HepG2 (cell line): ENCODE results near the gene RPL38. TPM values are rescaled to one million over a fixed set of nuclear protein-coding genes. Genes with fewer than 3 reads are reported as not detected.

Experiments
- HDAC2 ChIP-seq: sonication (generic); formaldehyde crosslinking; IDR thresholded peaks from 2 replicates; pipeline ENCODE4 v1.4.0; 2020; ENCODE audit warnings: missing genetic modification reagents
- PAWR ChIP-seq: sonication (generic); formaldehyde crosslinking; IDR thresholded peaks from 2 replicates; pipeline ENCODE4 v1.4.0; 2020; ENCODE audit warnings: missing genetic modification reagents, mild to moderate bottlenecking, borderline replicate concordance
- RARA ChIP-seq: IDR thresholded peaks from 2 replicates; pipeline ENCODE4 v1.6.1; 2016; ENCODE audit warnings: missing genetic modification reagents, missing compliant biosample characterization
- TARDBP ChIP-seq: sonication (generic); formaldehyde crosslinking; IDR thresholded peaks from 2 replicates; pipeline ENCODE4 v1.8.0; 2022; ENCODE audit warnings: mild to moderate bottlenecking, missing genetic modification reagents
- XRCC5 ChIP-seq: fragments of 200-400 bp; formaldehyde crosslinking; optimal IDR thresholded peaks from 2 replicates; pipeline ENCODE3; 2017; ENCODE audit warnings: mild to moderate bottlenecking, low read length
- ZBED4 ChIP-seq: sonication (generic); formaldehyde crosslinking; IDR thresholded peaks from 2 replicates; pipeline ENCODE4 v1.4.0; 2020; ENCODE audit warnings: missing genetic modification reagents, borderline replicate concordance
- ZNF362 ChIP-seq: sonication (generic); formaldehyde crosslinking; IDR thresholded peaks from 2 replicates; pipeline ENCODE4 v1.4.0; 2020; ENCODE audit warnings: missing genetic modification reagents, mild to moderate bottlenecking, borderline replicate concordance
- ZNF550 ChIP-seq: sonication (generic); formaldehyde crosslinking; IDR thresholded peaks from 2 replicates; pipeline ENCODE4 v1.4.0; 2020; ENCODE audit warnings: mild to moderate bottlenecking, missing genetic modification reagents, borderline replicate concordance
- ZNF646 ChIP-seq: sonication (generic); formaldehyde crosslinking; IDR thresholded peaks from 2 replicates; pipeline ENCODE4 v1.9.0; 2021; ENCODE audit warnings: mild to moderate bottlenecking, missing genetic modification reagents
- ZNF7 ChIP-seq: IDR thresholded peaks from 2 replicates; pipeline ENCODE4 v1.6.1; 2016; ENCODE audit warnings: missing biosample characterization, missing genetic modification reagents
- ZNF83 ChIP-seq: sonication (generic); formaldehyde crosslinking; IDR thresholded peaks from 2 replicates; pipeline ENCODE4 v1.4.0; 2020; ENCODE audit warnings: missing genetic modification reagents, mild to moderate bottlenecking, borderline replicate concordance
- polyA plus RNA-seq, 8 experiments: library from polyadenylated mRNA; depleted of rRNA in 3 of 8; stranded (reverse) in 7 of 8; unstranded in 1 of 8; fragments of >200 nt; fragmentation: Illumina TruSeq in 4 of 8; extraction: Trizol in 4 of 8; gene quantifications; 2 replicates each; pipeline versions ENCODE4 v1.2.1 to v1.2.3, GENCODE V29; 2011 to 2016; ENCODE audit warnings: low read depth in 4 of 8, missing spikeins in 1 of 8, mixed read lengths in 1 of 8; ENCODE audit not compliant: insufficient read depth in 1 of 8
- total RNA-seq, 5 experiments: library from RNA; depleted of rRNA; stranded (reverse); fragments of >200 nt; fragmentation: Illumina TruSeq; extraction: Trizol; gene quantifications; 2 replicates each; pipeline ENCODE4 v1.2.3, GENCODE V29; 2016; ENCODE audit warnings: low read depth in 1 of 5
- TF ChIP-seq, protein P1 (sequence below): sonication (generic); formaldehyde crosslinking; conservative IDR thresholded peaks from 2 replicates; pipeline ENCODE4 v1.4.0; 2020; ENCODE audit warnings: mild to moderate bottlenecking, missing genetic modification reagents, moderate library complexity

The RPL38 gene
- total and polyA plus RNA-seq, 2 of the 13 experiments (the other 11 are each of a cell fraction or from before 2014, with no cell fraction given), result 2,370 to 2,372 TPM

GRCh38 chr17:74192950-74193781 lies 10.3 kb upstream of the RPL38 start (continued):
- TF ChIP-seq ZNF646 (CRISPR knock-in tag), result no peak
- TF ChIP-seq ZNF362 (CRISPR knock-in tag), result no peak
- TF ChIP-seq ZNF83, result no peak
- 0 out of 2 replicates have a peak, but pooled peaks have one; percentile 20 for TF ChIP-seq RARA (CRISPR knock-in tag)
- peak; percentile 62 for TF ChIP-seq XRCC5
- no peak for TF ChIP-seq PAWR (CRISPR knock-in tag)
- peak; percentile 76; the same call in 1 of the 2 replicates for TF ChIP-seq ZBED4
- TF ChIP-seq ZNF7 (CRISPR knock-in tag), result no peak
- TF ChIP-seq TARDBP, result 0 out of 2 replicates have a peak, but pooled peaks have one; percentile 42
- no peak for TF ChIP-seq ZNF550 (CRISPR knock-in tag)
- TF ChIP-seq, protein P1, sequence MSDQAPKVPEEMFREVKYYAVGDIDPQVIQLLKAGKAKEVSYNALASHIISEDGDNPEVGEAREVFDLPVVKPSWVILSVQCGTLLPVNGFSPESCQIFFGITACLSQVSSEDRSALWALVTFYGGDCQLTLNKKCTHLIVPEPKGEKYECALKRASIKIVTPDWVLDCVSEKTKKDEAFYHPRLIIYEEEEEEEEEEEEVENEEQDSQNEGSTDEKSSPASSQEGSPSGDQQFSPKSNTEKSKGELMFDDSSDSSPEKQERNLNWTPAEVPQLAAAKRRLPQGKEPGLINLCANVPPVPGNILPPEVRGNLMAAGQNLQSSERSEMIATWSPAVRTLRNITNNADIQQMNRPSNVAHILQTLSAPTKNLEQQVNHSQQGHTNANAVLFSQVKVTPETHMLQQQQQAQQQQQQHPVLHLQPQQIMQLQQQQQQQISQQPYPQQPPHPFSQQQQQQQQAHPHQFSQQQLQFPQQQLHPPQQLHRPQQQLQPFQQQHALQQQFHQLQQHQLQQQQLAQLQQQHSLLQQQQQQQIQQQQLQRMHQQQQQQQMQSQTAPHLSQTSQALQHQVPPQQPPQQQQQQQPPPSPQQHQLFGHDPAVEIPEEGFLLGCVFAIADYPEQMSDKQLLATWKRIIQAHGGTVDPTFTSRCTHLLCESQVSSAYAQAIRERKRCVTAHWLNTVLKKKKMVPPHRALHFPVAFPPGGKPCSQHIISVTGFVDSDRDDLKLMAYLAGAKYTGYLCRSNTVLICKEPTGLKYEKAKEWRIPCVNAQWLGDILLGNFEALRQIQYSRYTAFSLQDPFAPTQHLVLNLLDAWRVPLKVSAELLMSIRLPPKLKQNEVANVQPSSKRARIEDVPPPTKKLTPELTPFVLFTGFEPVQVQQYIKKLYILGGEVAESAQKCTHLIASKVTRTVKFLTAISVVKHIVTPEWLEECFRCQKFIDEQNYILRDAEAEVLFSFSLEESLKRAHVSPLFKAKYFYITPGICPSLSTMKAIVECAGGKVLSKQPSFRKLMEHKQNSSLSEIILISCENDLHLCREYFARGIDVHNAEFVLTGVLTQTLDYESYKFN (CRISPR knock-in tag), result peak; percentile 38; the same call in 1 of the 2 replicates
- 0 out of 2 replicates have a peak, but pooled peaks have one; percentile 34 for TF ChIP-seq HDAC2 (CRISPR knock-in tag)
